ENCODE data around the gene ITPK1.

- TF ChIP-seq, protein P1, sequence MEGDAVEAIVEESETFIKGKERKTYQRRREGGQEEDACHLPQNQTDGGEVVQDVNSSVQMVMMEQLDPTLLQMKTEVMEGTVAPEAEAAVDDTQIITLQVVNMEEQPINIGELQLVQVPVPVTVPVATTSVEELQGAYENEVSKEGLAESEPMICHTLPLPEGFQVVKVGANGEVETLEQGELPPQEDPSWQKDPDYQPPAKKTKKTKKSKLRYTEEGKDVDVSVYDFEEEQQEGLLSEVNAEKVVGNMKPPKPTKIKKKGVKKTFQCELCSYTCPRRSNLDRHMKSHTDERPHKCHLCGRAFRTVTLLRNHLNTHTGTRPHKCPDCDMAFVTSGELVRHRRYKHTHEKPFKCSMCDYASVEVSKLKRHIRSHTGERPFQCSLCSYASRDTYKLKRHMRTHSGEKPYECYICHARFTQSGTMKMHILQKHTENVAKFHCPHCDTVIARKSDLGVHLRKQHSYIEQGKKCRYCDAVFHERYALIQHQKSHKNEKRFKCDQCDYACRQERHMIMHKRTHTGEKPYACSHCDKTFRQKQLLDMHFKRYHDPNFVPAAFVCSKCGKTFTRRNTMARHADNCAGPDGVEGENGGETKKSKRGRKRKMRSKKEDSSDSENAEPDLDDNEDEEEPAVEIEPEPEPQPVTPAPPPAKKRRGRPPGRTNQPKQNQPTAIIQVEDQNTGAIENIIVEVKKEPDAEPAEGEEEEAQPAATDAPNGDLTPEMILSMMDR (conservative IDR thresholded peaks at IDR 0.05), result no peak
- no peak for TF ChIP-seq ZFX (IDR thresholded peaks at IDR 0.05)
Measured at GRCh38 chr14:93076755-93077154, 39.0 kb downstream of the ITPK1 start.
